ENCODE data around the gene NEGR1. TPM values are rescaled to one million over a fixed set of nuclear protein-coding genes. Genes with fewer than 3 reads are reported as not detected.

NEGR1 gene
- total RNA-seq: 22.2 and 31.6 TPM in 2 replicates

DNA sequence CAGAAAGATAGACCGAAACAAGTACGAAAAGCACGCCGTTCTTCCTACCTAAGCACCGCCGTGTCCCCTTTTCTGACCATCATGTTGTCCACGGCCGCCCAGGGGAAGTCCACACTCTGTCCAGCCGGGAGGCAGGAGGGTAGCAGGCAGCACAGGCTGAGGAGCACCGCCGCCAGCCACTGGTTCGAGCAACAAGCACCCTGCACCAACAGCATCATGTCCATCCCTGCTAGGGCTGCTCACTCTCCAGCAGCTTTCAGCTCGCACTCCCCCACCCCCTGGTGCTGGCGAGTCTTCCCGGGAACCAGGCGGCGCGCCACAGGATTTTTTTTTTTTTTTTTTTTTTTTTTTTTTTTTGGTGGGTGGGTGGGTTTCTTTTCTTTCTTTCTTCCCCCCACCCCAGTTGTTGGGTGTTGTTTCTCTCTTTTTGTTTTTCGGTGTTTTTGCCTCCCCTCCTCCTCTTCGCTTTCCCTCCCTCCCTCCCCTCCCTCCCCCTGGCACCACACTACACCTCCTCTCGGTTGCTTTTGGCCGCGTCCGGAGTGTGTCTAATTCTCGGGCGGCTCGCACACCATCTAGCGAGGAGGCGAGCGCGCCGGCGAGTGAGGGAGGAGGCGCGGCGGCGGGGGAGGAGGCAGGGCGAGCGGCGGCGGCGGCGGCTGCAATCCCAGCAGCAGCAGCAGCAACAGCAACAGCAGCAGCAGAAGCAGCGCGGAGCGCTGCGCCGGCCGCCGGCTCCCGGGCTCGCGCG is at the start of gene NEGR1:
NEGR1 (minus strand) TSS at position 269 of the 751 bp plus-strand sequence.

Small RNA genes lying within 50 kb of the gene (small RNA-seq; reads per million reads assigned to genes)
- gene AL358453.1 (not detected), gene AL359821.1 (not detected)

Data from hair follicle dermal papilla cell (primary cell).